K562 (cell line): ENCODE data around the gene UIMC1.

ENCODE experiments used
- CTCF ChIP-seq, 3 experiments: IDR thresholded peaks in 2 of 3; conservative IDR thresholded peaks in 1 of 3; 2 replicates each; pipeline ENCODE4 v1.5.1; 2011 to 2012; ENCODE audit warnings: low read length in 3 of 3, mild to moderate bottlenecking in 3 of 3, control low read depth in 2 of 3, improper control_type of control experiment in 1 of 3, inconsistent platforms in 1 of 3, low read depth in 1 of 3, mixed read lengths in 1 of 3, moderate library complexity in 1 of 3; ENCODE audit not compliant: insufficient read depth in 2 of 3
- EHMT2 ChIP-seq: fragments of 450-650 bp; IDR thresholded peaks from 2 replicates; pipeline ENCODE4 v1.6.1; 2018; ENCODE audit warnings: antibody characterized with exemption
- EP300 ChIP-seq: IDR thresholded peaks from 2 replicates; pipeline ENCODE4 v1.6.1; 2012; ENCODE audit warnings: low read length, improper control_type of control experiment
- PATZ1 ChIP-seq: fragments of 250-450 bp; sonication (Bioruptor Pico); IDR thresholded peaks from 2 replicates; pipeline ENCODE4 v1.5.0; 2020; ENCODE audit warnings: mild to moderate bottlenecking, borderline replicate concordance
- ZBTB2 ChIP-seq: fragments of 450-650 bp; IDR thresholded peaks from 2 replicates; pipeline ENCODE4 v1.6.1; 2016; ENCODE audit warnings: antibody characterized with exemption

DNA sequence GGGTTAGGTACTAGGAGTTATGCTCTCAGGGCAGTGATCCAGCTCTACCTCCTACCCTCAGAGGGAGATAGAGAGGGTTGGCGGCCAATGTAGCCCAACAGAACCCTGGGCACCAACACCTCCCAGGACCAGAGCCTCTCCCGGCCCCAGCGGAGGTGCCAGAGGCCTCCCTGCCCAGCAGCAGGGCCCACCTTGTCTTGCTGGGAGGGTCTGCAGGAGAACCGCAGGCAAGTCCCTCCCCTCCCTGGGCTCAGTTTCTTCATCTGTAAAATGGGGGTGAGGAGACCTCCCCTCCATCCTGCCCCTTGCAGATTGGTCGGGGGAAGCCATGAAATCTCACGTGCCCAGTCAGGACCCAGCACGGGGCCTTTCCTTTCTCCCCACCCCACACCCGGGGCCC is 141.8 kb downstream of the UIMC1 start:
- TF ChIP-seq CTCF (IDR thresholded peaks at IDR 0.05 in 2 of 3, conservative IDR thresholded peaks at IDR 0.05 in 1 of 3; ENCODE audit: insufficient read depth in 2 of 3, low read depth in 1 of 3, low read length in 3 of 3), result no peak
- no peak for TF ChIP-seq ZBTB2
- TF ChIP-seq EHMT2, result no peak
- TF ChIP-seq PATZ1 (CRISPR knock-in tag), result no peak
- TF ChIP-seq EP300, result no peak
